CD1c-positive myeloid dendritic cell (primary cell): Measurements from ENCODE around the gene ME1.
A peak's percentile ranks its signal among the peaks of the same experiment; 100 is the strongest.
"Not testable (repeated sequence)": the region's sequence is repeated elsewhere in the genome, so short reads cannot be mapped to it uniquely, and the experiment has no call there.

Experiments used
- DNase-seq: peaks from one replicate; pipeline ENCODE4 v3.0.0-alpha.2; 2016; ENCODE audit errors: extremely low spot score

Gene ME1

DNA sequence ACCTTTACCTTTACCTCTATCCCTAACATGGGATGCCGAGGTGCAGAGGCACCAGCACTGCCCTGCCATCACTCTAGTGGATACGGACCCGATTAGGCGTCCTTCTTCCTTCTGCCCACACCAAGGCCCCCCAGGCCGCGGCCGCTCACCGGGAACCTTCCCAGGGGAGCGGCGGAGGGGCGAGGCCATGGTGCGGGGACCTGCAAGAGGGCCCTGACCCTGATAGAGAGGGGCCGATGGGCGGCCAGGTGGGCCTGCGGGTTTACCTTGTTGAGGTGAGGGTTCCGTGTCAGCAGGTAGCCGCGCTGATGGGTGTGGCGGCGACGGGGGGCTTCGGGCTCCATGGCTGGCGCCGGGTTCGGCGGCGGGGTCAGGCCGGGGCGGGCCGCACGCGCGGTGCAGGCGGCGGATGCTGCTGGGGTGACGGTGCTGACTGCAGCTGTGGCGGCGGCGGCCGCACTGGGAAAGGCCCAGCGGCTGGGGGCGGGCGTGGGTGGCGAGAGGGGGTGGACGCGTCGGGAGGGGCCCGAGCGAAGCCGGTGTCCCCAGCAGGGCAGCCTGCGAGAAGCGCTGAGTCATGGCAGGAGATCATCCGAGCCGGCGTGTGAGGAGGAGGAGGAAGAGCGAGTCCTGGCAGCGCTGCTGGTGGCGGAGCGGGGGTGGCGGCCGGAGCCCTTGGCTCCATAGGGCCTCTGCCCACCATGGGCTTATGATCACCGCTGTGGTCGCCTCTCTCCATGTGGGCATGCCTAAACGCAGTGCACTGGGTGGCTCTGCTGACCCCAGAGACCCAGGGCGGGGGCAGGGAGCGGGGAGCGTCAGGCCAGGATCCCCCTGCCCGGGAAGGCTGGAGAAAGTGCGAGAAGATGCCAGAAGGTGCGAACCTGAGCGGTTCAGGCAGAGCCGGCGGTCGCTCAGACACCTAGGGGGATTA is at the start of gene ME1:
Gene ME1, minus strand, starts transcription at position 441 of the 934 bp plus-strand sequence. Its CDS starts 97 bp downstream, at position 344.
- peak; percentile 90 for DNase-seq

DNA sequence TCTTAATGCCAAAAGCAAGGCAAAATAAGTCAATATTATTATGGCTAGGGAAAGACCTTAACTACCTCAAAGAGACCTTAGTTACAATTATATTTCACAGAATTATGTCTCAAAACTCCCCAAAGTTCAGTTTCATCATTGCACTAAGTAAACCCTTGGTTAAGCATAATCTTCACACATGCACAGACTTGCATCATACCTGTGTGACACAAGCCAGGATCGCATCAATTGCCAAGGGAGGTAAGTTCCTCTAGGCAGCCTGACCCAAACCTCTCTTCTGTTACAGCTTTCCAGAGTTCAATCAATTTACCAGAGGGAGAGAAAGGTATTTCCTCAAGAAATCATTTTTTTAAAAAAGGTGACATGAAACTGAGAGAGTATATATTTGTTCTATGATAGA is 49.6 kb upstream of the ME1 start:
- DNase-seq: no peak

DNA sequence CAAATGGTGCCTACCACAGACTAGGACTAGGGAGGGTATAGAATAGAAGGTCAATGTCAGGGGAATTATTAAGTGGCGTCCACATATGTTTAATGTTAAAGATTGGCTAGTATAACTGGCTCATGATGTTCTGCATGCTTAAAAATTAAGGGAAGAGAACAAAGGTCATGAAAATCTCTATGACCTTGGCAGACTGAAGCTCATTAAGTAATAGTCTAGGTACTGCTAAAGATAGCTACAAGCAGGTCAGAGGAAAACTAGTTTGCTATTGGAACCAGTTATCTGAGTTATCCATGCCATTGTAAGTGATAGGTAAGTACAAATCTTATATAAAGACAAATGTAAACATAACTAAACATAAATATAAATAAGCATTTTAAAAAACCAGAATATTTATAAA is 48.5 kb upstream of the ME1 start:
- DNase-seq: no peak

DNA sequence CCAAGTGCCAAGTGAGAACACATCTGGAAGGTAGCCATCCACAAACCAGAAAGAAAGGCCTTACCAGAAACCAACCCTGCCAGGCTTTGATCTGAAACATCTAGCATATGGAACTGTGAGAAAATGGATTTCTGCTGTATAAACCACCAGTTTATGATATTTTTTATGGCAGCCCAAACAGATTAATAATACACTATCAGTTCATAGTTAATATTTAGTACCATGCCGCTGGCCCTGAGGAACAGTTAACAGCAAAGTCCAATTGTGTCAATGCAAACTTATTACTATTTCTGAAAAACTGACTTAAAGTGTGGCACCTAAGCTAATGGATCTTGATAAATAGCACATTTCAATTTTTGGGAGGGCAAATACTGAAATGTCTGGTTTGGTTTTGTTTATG is 46.1 kb upstream of the ME1 start:
- DNase-seq: no peak

DNA sequence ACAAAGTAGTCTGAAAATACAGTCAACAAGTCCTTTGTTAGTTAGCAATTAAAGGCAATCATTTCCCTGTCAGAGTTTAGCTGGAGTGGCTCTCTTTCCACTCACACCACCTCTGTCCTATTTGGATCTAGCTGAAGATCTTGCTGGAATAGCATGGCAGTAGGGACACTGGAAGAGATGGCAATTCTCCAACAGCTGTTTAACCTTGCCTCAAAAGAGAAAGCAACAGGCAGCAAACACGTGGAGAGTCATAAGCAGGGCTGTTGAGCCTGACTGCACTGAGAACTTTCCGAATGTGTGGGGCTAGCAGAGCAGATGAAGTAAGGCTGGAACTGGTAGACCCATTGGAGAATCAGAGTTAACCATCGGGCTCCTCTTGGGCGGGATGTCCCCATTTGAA is 43.5 kb upstream of the ME1 start:
- no peak for DNase-seq

DNA sequence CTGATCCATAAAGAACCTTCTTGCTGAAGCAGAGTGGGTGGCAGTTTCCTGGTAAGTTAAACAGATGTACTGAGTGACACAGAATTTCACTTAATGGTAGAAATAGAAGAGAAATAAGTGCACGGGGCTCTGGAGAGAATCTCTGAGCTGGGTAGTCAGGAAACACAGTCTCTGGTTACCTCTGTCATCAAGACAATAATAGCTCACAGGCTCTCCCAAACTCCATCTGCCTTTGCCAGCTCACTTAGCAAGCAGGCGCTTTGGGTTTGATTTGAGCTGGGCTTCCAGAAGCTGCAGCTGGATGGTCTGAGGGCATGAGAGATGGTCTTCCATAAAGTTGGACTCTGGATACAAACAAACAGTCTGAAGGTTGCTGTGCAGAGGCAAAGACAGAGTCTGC is 41.9 kb upstream of the ME1 start:
- DNase-seq: no peak

DNA sequence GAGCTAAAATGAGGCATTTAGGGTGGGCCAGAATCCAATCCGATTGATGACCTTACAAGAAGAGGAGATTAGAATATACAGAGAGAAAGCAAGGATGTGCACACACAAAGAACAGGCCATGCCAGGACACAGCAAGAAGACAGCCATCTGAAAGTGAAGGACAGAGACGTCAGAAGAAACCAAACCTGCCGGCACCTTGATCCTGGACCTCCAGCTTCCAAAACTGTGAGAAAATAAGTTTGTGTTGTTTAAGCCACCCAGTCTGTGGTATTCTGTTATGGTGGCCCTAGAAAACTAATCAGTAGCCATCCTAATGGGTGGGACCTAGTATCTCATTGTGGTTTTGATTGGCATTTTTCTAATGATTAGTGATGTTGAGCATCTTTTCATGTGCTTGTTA is 39.7 kb upstream of the ME1 start:
- DNase-seq: no peak

DNA sequence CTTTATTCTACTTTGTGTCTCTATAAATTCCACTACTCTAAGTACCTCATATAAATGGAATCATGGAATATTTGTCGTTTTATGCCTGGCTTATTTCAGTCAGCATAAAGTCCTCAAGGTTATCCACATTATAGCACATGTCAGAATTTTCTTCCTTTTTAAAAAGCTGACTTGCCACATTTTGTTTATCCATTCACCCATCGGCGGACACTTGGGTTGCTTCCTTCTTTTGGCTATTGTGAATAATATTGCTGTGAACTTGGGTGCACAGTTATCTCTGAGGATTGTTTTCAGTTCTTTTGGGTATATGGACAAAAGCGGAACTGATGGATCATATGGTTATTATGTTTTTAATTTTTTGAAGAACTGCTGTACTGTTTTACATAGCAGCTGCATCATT is 39.1 kb upstream of the ME1 start:
- DNase-seq: peak; percentile 26

DNA sequence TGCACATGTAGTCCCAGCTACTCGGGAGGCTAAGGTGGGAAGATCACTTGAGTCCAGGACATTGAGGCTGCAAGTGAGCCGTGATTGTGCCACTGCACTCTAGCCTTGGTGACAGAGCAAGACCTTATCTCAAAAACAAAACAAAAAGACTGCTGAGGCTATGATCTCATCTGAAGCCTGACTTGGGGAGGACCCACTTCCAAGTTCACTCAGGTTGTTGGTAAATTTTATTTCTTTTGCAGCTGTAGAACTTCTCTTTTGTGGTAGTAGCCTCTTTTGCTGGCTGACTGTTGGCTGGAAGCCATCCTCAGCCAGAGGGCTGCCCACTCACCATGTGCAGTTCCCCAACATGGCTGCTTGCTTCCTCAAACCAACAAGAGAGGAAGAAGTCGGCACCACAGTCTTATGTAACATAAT is 36.8 kb upstream of the ME1 start:
- peak; percentile 94 for DNase-seq

DNA sequence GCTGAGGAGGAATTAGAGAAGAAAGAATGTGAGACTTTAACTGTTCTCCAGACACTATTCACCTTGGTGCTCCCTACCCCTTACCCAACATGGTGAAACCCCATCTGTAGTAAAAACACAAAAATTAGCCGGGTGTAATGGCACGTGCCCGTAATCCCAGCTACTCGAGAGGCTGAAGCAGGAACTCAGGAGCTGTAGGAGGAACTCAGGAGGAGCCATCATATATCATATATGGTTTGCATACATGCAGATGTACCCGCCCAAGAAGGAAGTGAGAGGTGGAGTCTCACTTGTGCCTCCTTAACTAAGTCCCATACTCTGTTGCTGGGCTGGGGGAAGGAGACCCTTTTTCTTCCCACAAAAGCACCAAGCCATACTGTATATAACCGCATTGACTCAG is 35.5 kb upstream of the ME1 start:
- peak; percentile 41 for DNase-seq

DNA sequence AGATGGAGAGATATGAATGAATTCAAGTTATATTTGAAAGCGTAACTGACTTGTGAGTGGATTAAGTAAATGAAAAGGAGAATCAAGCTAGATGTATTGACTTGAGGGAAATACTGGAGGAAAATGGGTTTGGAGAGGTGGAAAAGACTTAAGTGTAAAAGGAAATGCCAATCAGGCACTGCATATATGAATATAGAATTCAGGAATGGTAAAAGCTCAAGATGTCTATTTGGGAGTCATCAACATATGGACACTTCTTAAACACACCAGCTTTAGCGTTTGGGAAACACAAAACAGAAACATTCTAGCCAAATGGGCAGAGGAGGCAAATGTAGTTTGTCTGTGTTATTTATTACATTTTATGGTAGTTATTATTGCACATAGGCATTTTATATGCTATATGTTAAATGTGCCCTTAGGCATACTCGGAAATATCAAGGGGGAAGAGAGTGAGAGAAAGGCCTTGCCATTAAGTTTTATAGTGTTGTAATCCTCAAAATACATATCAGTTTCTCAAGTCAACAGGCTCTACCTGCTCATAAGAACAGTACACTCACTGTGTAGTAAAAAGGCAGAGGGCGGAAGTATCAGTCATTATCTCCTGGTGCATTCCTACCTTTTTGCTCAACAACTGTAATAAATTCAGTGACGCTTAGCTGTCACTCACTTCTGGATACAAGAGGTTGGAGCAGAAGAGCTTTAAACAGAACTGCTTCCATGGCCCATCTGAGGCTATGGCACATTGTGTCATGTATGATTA is 33.7 kb upstream of the ME1 start:
- no peak for DNase-seq

DNA sequence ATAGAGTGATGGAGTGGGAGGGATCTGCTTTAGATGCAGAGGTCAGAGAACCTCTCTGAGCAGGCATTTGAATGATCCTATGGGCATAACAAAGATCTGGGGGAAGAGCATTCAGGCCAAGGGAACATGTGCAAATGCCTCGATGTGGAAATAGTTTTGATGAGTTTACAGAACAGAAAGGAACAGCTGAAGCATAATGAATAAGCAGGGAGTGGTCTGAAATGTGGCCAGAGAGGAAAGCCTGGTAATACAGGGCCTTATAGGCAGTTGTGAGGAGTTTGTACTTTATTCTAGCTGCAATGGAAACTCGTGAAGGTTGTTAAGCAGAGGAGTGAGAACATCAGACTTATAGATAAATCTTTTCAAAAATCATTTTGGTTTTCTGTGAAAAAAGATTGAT is 33.0 kb upstream of the ME1 start:
- peak; percentile 59 for DNase-seq

DNA sequence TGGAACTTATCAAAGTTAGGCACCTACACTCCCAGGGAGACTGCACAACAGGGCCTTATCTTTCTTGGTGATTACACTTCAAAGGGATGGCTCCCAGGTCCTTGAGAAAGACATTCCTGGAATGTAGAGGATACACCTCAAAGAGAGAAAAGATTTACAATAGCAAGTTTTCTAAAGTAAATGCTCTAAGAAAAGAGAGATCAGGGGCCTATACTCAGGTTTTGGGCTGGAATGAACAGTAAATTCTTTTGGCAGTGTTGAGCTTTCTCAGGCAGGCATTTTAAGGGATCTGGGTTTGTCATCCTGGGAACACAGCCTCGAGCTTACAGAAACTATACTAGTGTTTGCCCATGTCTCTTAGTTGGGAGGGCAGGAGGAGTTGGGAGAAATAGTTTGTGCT is 31.7 kb upstream of the ME1 start:
- no peak for DNase-seq

DNA sequence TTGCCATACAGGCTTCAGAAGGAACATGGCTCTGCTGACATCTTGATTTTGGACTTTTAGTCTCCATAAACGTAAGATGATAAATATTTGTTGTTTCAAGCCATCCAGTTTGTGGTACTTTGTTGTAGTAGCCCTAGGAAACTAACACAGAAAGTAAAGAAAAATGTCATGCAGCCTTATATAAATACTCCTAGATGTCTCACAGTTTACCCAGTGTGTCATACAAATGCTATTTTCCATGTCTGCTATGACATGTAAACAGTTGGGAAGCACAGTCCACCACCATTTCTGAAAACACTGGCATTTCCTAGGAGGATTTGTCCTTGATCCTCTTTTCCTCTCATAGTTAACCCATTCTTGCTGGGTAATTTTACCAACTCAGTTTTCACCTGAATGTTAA is 30.6 kb upstream of the ME1 start:
- no peak for DNase-seq

DNA sequence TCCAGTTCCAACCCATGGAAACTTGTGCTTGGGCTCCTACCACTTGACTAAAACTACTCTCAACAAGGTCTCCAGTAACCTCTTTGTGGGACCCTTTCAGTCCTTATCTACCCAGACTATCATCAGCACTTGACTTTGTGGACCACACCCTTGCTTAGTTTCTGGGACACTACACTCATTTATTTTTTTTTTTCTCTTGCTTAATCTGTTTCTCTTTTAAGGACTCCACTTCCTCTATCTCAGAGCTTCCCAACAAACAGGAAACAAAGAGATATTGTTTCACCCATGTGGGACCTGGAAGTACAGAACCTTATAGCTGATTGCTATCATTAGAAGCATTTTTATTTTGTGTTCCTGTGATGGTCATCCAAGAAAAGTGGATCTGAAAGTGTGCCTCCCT is 28.8 kb upstream of the ME1 start:
- peak; percentile 52 for DNase-seq

DNA sequence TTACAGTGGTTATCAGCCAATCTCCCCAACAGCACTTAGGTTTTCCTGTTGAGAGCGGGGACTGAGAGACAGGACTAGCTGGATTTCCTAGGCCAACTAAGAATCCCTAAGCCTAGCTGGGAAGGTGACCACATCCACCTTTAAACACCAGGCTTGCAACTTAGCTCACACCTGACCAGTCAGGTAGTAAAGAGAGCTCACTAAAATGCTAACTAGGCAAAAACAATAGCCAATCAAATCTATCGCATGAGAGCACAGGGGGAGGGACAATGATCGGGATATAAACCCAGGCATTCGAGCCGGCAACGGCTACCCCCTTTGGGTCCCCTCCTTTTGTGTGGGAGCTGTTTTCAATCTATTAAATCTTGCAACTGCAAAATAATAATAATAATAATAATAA is 19.2 kb upstream of the ME1 start:
- DNase-seq: not testable (repeated sequence)

DNA sequence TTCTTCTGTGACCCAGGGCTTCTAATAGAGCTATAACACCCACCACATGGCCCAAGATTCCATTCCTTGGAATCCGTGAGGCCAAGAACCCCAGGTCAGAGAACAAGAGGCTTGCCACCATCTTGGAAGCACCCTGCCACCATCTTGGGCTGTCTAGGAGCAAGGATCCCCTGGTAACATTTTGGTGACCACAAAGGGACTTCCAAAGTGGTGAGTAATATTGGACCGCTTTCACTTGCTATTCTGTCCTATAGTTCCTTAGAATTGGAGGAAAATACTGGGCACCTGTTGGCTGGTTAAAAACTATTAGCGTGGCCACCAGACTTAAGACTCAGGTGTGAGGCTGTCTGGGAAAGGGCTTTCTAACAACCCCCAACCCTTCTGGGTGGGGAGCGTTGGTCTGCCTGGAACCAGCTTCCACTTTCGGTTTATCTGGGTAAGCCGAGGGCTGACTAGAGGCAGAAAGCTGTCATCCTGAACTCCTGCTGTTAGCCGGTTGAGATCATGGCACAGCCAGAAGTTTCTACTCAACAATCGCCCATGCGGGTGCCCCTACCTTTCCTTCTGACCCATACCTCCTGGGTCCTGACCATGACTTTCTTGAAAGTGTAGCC is 13.3 kb upstream of the ME1 start:
- not testable (repeated sequence) for DNase-seq

DNA sequence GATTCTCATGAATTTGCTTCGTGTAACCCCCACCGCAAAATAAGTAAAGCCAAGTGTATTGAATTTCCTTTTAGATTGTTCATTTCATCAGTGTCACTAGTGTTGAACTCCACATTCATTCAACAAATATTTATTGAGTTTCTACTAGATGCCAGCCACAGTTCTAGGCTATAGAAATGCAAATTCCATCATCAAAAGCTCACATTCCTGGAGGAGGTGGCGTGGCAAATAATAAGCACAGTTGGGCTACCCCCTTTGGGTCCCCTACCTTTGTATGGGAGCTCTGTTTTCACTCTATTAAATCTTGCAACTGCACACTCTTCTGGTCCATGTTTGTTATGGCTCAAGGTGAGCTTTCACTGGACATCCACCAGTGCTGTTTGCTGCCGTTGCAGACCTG is 12.7 kb upstream of the ME1 start:
- no peak for DNase-seq

DNA sequence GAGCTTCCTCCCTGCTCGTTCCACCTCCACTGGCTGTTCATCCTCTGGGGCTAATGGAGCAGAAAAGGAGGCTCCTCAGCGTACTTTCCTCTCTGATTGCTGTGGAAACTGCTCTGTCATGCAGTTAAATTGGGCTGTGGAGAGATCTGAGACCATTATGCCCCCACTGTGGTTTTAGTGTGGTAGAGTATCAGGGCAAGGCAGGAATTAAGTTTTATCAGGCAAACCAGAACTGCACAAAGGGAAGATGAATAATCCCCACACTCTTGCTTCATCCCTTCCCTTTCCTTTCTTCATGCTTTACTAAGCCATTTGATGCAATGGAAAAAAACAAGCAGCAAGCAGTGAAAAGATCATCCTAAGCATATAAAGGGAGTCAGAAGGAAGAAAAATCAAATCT is 11.9 kb upstream of the ME1 start:
- peak; percentile 18 for DNase-seq

DNA sequence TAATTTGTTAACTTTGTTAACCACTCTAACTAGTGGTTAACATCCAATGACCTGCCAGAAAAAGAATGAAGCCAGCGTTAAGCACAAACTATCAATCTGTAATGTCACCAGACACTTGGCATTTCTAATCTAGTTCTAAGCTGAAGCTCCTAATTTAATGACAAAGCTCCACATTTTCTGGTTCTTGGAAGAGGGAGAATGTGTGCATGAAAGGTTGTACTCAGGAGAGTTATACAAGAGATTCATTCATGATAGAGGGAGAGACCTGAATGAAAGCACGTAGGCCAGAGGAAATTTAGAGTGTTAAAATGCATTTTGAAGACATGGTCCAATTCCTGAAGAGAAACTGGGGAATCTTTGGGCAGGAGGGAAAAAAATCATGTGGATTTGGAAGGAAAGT is 8.3 kb upstream of the ME1 start:
- no peak for DNase-seq

DNA sequence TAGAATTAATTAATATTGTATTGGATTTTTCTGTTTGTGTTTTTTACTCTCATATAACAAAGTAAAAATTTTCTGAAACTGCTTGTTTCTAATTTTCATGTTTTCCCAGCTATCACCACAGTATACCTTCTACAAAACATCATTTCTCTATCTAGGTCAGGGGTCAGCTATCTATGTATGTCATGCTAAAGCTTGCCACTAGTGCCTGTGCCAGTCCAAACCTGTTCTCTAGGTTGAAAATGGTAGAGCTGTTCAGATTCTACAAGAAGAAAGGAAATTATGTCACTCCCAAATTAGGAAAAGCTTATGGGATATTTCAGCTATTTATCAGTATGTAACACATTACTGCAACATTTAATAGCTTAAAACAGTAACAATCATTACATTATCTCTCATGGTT is 5.8 kb upstream of the ME1 start:
- DNase-seq: no peak

DNA sequence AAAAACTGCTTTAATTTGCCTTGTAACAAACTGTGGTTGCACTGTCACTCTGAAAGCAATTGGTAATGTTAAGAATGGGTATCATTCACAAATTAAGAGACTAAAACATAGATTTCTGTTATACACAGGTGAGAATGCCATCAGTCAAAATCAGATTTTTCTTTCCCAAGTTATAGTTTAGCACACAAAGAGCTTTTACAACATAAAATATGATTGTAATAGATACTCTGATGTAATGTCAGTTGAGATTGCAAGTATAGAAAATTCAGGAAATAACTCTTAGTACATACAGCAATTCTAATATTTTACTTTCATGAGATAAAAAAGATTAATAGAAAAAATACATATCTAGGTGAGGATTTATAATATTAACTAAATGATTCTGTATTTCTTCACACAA is 2.3 kb upstream of the ME1 start:
- DNase-seq: peak; percentile 13

DNA sequence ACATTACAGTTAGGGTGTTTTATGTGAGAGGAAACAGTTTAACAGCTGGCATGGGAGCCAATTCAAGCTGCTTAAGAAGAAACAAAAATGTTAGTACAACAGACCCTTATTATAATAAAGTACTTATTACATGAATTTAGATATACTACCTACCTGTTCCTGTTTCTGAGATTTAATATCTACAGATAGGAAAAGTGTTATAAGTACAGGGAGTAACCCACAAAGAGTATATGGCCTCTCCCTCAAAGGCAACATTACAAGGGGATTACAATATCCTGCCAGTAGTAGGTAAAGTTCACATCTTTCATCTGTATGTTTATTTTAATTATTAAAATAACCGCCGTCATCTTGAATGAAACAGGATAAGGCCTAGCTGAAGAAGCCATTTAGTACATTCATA is 1.8 kb upstream of the ME1 start:
- no peak for DNase-seq
